Activated naive CD8-positive, alpha-beta T cell treated with anti-CD3 and anti-CD28 coated beads, Interleukin-2, amount 50 U/mL, for 24 hours (primary cell): ENCODE data around the gene PITPNM3.
A peak's percentile ranks its signal among the peaks of the same experiment; 100 is the strongest.
"Not testable (repeated sequence)": the region's sequence is repeated elsewhere in the genome, so short reads cannot be mapped to it uniquely, and the experiment has no call there.

ENCODE experiments used
- ATAC-seq: fragments of 150-1000 bp; cut with Tn5 transposase; one replicate; pipeline ENCODE4 v1.10.0; 2021
- DNase-seq: peaks from one replicate; pipeline ENCODE4 v3.0.0; 2021
- H3K27ac Mint-ChIP-seq: one replicate; pipeline ENCODE4 v1.8.0; 2021; ENCODE audit warnings: mild to moderate bottlenecking, mixed read lengths
- H3K27me3 Mint-ChIP-seq: one replicate; pipeline ENCODE4 v1.8.0; 2021; ENCODE audit warnings: mixed read lengths
- H3K36me3 Mint-ChIP-seq: one replicate; pipeline ENCODE4 v1.8.0; 2021; ENCODE audit warnings: low read depth, mixed read lengths
- H3K4me1 Mint-ChIP-seq: one replicate; pipeline ENCODE4 v1.8.0; 2021; ENCODE audit warnings: mixed read lengths
- H3K4me3 Mint-ChIP-seq: one replicate; pipeline ENCODE4 v1.8.0; 2021; ENCODE audit warnings: mild to moderate bottlenecking, moderate library complexity, mixed read lengths
- H3K9me3 Mint-ChIP-seq: one replicate; pipeline ENCODE4 v1.8.0; 2021; ENCODE audit warnings: mixed read lengths

Gene PITPNM3

DNA sequence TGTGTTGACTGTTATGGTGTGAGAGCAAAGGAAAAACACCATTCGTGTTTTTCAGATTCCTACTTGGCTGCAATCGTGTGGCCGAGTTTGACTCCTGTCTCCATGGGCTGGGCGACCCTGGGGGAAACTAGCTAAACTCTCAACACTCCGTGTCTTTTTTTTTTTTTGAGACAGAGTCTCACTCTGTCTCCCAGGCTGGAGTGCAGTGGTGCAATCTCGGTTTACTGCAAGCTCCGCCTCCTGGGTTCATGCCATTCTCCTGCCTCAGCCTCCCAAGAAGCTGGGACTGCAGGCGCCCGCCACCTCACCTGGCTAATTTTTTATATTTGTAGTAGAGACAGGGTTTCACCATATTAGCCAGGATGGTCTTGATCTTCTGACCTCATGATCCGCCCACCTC is 73.6 kb downstream of the PITPNM3 start:
- H3K9me3 Mint-ChIP-seq, H3K4me3 Mint-ChIP-seq, H3K4me1 Mint-ChIP-seq, H3K36me3 Mint-ChIP-seq, ATAC-seq, H3K27ac Mint-ChIP-seq, H3K27me3 Mint-ChIP-seq, DNase-seq: not testable (repeated sequence)

DNA sequence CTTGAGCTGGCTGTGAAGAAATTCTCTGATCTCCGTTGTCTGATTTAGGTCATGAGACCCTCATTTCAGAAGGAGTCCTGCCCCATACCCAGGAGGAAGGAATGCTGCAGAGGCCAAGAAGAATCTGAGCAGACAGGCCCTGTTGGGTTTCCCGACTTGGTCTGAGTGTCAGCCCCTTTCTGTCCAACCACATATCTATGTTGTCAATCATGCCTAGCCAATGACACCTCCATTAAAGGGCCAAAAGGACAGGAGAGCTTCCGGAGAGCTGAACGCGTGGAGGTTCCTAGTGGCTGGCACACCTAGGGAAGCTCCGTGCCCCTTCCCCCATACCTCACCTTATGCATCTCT is 74.3 kb downstream of the PITPNM3 start:
- no peak for DNase-seq
- Mint-ChIP-seq H3K36me3 (no peaks in the 10 kb centered on the region), H3K9me3 (no peaks in the 10 kb centered on the region), H3K4me3 (no peak overlapping the region), H3K27ac (no peak overlapping the region), H3K27me3 (peaks cover 2% of the 10 kb centered on the region), H3K4me1 (no peaks in the 10 kb centered on the region)
- ATAC-seq = no peak

DNA sequence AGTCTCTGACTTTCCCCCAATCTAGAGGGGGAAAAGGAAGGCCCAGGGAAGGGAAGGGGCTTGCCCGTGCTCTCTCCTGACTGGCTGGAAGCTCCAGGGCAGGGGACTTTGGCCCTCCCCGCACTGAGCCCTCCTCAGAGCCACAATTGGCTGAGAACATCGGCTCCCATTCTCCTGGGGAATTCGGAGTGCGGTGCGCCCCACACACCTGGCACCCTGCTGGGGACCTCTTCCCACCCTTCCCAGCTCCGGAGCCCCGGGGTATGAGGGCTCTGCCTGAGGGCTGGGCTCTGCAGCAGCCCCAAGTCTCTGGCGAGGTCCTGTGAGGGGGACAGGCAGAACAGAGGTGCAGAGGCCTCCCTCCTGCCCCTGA is 76.1 kb downstream of the PITPNM3 start:
- Mint-ChIP-seq H3K4me1 (no peaks in the 10 kb centered on the region), H3K4me3 (no peak overlapping the region)

DNA sequence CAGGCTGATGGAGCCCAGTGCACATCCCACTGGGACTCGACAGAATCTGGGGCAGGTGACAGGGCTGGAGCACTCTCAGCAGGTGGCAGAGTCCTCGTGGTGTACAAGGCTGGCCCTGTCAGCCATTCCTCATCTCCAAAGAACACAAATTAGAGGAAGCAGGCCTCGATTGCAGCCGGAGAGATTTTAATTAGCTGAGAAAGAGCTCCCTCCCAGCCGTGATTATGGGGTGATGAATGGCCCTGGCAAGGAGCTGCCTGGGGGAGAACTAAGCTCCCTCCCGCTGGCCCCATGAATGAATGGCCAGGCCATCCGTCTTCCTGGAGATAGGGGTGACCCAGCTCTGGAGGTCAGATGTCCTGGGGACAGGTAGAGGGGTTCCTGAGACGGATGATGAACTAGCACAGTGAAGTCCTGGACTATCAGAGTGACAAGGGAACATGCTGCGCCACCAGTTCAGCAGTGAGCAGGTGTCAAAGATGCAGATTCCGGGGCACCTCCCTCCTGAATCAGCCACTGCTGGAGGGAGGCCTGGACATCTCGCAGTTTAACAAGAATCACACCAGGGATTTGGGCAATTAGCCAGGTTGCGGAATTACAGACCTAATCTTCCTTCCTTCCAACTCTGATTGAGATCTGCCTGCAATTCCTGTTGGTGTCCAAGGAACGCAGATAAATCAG is 76.6 kb downstream of the PITPNM3 start:
- Mint-ChIP-seq H3K36me3 (no peaks in the 10 kb centered on the region), H3K4me1 (no peaks in the 10 kb centered on the region), H3K27ac (no peak overlapping the region), H3K9me3 (no peaks in the 10 kb centered on the region), H3K27me3 (no peaks in the 10 kb centered on the region), H3K4me3 (no peak overlapping the region)
- ATAC-seq (no peak), DNase-seq (no peak)

More for the DNA sequence above, 76.1 kb downstream of the PITPNM3 start:
- DNase-seq = no peak
- Mint-ChIP-seq H3K27ac (no peak overlapping the region), H3K36me3 (no peaks in the 10 kb centered on the region), H3K9me3 (no peaks in the 10 kb centered on the region), H3K27me3 (peaks cover 2% of the 10 kb centered on the region)
- ATAC-seq = no peak

DNA sequence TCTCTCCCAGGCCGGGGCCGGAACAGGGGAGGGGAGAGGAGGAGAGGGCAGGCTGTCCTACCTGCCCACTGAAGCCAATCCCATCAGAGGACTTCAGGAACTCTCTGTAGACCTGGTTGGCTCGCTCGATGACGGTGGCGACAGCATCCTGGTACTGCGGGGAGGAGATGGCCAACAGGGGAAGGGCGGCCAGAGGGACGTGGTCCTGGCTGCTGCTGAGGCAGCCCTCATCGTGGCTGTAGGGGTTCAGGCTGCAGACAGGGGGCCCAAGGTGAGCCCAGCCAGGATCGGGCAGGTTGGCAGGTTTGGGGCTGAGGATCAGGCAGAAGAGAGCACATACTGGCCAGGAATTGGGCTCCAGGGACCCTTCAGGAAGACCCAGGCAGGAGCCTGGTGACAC is 77.9 kb downstream of the PITPNM3 start:
- no peak overlapping the region for H3K4me3 Mint-ChIP-seq
- no peaks in the 10 kb centered on the region for H3K27me3 Mint-ChIP-seq
- no peaks in the 10 kb centered on the region for H3K9me3 Mint-ChIP-seq

DNA sequence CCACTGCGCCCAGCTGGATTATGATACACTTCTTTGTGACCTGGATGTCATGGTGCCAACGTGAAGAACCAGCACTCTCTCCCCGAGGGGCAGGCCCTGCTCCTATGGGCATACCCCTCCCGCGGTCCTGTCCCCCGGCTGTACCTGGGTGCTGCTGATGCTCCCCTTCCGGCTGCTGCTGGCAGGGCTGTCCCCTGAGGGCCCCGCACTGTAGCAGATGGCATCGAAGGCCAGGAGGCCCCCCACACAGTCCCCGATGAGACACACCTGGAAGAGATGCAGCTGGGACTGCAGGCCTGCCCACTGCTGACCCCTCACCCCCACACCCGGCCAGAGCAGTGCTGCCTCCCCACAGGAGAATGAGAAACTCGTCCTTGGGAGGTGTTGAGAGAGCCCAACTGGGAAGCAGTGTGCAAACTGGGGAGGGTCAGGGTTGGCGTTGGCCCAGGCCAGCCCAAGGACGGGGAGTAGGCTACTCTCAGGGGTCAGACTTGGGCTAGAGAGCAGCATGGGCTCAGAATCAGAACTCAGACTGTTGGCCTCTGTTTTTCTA is 78.4 kb downstream of the PITPNM3 start:
- H3K36me3 Mint-ChIP-seq = no peaks in the 10 kb centered on the region

More for the DNA sequence above, 77.9 kb downstream of the PITPNM3 start:
- DNase-seq (no peak), ATAC-seq (no peak)
- Mint-ChIP-seq H3K27ac (no peak overlapping the region), H3K4me1 (no peaks in the 10 kb centered on the region), H3K36me3 (no peaks in the 10 kb centered on the region)

DNA sequence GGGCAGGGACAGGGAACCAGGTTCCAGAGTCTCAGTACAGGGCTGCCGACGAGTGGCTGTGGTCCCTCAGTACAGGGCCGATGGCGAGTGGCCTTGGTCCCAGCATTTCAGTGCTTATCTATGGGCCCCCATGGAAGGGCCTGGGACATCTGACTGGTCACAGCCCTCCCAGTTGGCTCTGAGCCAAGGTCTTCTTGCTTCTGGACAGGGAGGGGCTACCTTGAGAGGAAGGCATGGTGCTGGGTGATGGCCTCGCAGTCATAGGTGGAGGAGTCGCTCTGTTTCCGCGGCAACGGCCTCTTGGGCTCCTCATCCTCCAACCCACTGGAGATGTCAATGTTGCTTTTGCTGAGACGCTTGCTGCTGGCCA is 79.6 kb downstream of the PITPNM3 start:
- H3K27me3 Mint-ChIP-seq = peaks cover 2% of the 10 kb centered on the region
- no peak overlapping the region for H3K4me3 Mint-ChIP-seq
- DNase-seq = no peak
- no peaks in the 10 kb centered on the region for H3K4me1 Mint-ChIP-seq
- no peak overlapping the region for H3K27ac Mint-ChIP-seq
- no peak for ATAC-seq
- H3K36me3 Mint-ChIP-seq = no peaks in the 10 kb centered on the region
- no peaks in the 10 kb centered on the region for H3K9me3 Mint-ChIP-seq

More for the DNA sequence above, 78.4 kb downstream of the PITPNM3 start:
- no peak for DNase-seq
- H3K27ac Mint-ChIP-seq = no peak overlapping the region
- H3K4me3 Mint-ChIP-seq = no peak overlapping the region
- H3K9me3 Mint-ChIP-seq = no peaks in the 10 kb centered on the region
- no peak for ATAC-seq
- H3K27me3 Mint-ChIP-seq = peaks cover 2% of the 10 kb centered on the region
- H3K4me1 Mint-ChIP-seq = no peaks in the 10 kb centered on the region

DNA sequence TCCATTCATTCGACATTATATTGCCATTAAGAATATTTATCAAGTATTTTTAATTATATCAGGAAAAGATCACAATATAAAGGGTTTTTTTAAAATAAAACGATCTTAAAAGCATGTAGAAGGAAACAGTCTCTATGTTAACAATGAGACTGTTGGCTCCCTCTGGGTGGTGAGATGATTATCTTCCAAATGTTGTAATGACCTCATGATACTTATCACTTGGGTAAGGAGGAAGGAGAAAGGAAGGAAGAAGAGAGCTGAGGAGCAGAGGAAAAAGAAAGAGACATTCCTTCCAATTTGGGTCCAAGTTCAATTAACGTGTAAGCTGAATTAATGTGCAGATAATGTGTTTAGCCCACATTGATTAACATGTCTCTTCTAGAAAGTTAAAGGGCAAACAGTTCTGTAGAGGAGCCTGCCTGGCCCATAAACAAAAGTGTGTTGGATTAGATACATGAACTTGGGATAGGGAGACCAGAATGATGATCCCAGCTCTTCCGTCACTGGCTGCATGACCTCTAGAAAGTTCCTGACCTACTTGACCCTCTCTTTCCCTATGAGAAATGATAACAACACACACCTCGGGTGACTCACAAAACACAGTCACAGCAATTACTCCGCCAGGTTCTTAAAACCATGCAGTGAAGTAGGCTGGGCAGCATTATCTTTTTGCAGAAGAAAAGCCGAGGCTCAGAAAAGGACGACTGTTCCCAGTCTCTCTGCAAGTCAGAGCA is 80.1 kb downstream of the PITPNM3 start:
- H3K36me3 Mint-ChIP-seq = no peaks in the 10 kb centered on the region
- no peak overlapping the region for H3K4me3 Mint-ChIP-seq
- peaks cover 2% of the 10 kb centered on the region for H3K27me3 Mint-ChIP-seq
- no peaks in the 10 kb centered on the region for H3K4me1 Mint-ChIP-seq
- H3K9me3 Mint-ChIP-seq = no peaks in the 10 kb centered on the region
- no peak overlapping the region for H3K27ac Mint-ChIP-seq
- DNase-seq = no peak
- ATAC-seq = no peak

DNA sequence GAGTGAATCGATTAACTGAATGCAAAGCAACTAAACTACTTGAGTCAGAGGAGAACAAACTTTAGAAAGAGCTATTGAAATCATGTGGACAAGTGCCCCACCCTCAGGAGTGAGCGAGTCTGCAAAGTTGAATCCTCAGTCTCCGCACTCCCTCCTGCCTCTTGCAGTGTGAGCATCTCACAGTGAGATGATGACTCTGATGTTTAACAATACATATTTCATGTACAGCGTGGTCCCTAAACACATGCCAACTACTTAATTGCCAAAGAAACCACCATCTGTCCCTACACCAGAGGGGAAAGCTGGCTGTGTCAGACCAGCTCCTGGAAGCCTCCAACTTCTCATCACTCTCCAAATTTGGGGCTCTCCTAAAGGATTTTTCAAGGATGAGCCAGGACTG is 80.9 kb downstream of the PITPNM3 start:
- DNase-seq (no peak), ATAC-seq (no peak)
- Mint-ChIP-seq H3K4me3 (no peak overlapping the region), H3K4me1 (no peaks in the 10 kb centered on the region), H3K9me3 (no peaks in the 10 kb centered on the region), H3K27ac (no peak overlapping the region), H3K27me3 (peaks cover 2% of the 10 kb centered on the region), H3K36me3 (no peaks in the 10 kb centered on the region)

DNA sequence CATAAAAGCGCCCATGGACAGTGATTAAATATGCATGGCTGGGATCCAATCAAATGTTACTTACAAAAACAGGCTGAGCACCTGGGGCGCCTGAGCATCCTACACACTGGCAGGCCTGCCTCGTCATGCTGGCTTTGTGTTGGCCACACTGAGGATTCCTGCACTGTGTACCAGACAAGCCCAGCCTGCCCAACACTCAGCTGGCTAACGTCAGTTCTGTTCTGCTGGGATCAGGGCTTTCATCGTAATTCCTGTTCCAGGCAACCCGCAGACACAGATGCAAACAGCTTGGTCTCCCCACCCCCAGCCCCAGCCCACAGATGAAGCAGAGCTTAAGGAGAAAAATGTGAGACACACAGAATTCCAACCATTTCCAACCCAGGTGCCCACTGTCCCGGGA is 81.4 kb downstream of the PITPNM3 start:
- no peak overlapping the region for H3K4me3 Mint-ChIP-seq

DNA sequence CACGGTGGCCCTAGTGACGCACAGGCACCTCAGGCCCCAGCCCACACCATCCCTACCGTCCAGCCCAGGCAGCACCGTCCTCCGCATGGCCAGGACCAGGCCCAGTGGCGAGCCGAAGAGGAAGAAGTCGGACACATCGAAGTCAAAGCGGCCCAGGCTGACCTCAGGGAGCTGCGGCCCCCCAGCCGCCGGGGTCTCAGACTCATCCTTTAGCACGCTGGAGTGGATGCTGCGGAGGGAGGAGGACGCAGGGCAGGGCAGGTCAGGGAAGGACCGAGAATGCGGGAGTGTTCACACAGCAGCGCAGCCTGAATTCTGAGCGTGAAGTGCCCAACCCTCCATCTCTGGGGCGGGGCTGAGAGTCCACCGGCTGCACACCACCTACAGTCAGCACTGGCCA is 82.0 kb downstream of the PITPNM3 start:
- H3K27me3 Mint-ChIP-seq = peaks cover 2% of the 10 kb centered on the region
- H3K9me3 Mint-ChIP-seq = no peaks in the 10 kb centered on the region
- ATAC-seq (no peak), DNase-seq (no peak)
- H3K4me3 Mint-ChIP-seq = no peak overlapping the region
- H3K36me3 Mint-ChIP-seq = no peaks in the 10 kb centered on the region
- no peaks in the 10 kb centered on the region for H3K4me1 Mint-ChIP-seq
- H3K27ac Mint-ChIP-seq = no peak overlapping the region

More for the DNA sequence above, 81.4 kb downstream of the PITPNM3 start:
- no peak for ATAC-seq
- Mint-ChIP-seq H3K4me1 (no peaks in the 10 kb centered on the region), H3K27me3 (peaks cover 2% of the 10 kb centered on the region), H3K27ac (no peak overlapping the region), H3K9me3 (no peaks in the 10 kb centered on the region), H3K36me3 (no peaks in the 10 kb centered on the region)
- DNase-seq = no peak

DNA sequence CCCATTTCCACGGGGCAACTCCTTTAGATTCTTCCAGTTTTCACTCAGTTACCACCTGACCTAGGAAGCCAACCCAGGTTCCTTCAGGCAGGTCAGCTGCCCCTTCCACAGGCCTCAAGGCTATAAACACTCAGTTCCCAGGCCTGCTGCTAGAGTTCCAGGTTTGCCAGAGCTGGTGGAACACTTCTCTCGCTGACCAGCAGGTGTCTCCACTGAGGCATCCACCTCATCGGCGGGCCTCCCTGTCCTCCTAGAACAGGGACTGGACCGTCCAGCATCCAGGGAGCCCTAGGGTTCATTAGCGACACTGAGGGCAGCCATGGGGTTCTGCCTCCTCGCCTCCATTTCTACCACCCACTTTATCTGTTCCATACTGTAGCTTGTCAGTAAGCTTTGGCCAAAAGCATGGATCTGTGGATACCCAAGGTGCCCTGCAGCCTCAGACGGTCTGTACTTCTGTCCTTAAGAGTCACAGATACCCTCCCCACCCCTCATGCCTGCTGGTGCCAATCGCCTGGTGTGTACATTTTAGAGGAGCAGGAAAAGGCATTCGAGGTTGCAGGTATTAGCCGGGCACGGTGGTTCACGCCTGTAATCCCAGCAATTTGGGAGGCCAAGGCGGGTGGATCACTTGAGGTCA is 83.1 kb downstream of the PITPNM3 start:
- Mint-ChIP-seq H3K9me3 (no peaks in the 10 kb centered on the region), H3K36me3 (no peaks in the 10 kb centered on the region), H3K27me3 (peaks cover 2% of the 10 kb centered on the region), H3K4me1 (no peaks in the 10 kb centered on the region), H3K27ac (no peak overlapping the region), H3K4me3 (no peak overlapping the region)
- peak; percentile 62 for ATAC-seq
- peak; percentile 78 for DNase-seq

DNA sequence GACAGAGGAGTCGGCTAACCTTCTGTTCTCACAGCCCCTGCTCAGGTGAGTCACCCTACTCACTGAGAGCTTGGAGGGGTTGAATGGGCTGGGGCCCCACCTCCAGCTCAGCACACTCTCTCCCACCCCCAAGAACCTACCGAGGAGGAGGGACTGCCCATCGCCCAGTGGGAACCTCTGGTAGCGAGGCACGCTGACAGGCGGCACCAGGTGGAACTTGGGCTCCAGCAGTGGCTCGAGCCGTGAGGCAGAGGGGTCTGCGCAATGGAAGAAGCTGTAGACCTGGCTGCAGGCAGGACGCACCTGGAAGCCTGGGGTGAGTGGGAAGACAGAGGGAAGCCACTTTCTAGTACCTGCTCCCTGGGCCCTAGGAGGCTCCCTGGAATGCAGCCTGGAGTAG is 83.8 kb downstream of the PITPNM3 start:
- Mint-ChIP-seq H3K4me3 (no peak overlapping the region), H3K27ac (no peak overlapping the region)
- ATAC-seq = no peak

DNA sequence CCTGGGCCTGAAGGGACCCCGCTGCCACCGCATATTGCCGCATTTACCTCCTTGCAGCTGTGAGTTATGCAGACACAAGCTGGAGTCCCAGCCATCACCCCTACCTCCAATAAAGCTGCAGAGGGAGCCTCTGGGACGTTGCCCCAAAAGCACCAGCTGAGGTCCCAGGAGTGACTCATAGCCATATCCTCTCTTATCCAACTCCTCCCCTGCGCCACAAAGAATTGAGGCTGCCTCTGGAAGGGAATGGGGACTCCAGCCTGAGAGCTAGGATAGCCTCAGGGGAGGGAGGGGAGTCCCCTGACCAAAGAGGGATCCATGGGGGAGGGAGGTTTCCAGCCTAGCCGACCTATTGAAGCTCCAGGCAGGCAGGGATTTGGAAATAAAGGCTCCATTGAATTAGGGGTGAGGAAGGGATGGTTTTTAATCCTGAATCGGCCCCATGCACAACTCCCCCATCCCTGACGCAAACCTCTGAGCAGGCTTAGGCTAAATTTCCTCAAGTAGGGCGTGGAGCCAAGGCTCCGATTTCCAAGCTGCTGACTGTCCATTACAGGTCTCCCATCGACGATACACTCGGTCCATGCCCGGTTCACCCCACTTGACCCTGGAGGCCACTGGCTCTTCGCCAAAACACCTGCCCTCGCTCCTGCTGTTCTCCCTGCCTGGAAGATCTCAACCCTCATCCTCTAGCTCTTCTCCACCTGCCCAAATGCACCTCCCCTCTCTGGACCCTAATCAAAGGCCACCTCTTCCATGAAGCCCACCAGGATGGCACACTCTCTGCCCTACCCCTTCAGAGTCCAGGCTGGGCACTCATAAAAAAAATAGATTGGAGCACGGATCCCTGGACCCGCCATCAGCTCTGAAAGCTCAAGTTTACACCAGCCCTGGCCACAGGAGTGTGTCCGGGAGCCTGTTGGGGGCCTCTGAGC is 84.6 kb downstream of the PITPNM3 start:
- ATAC-seq = no peak
- DNase-seq = no peak
- no peak overlapping the region for H3K4me3 Mint-ChIP-seq
- peaks cover 2% of the 10 kb centered on the region for H3K27me3 Mint-ChIP-seq
- no peaks in the 10 kb centered on the region for H3K4me1 Mint-ChIP-seq
- no peaks in the 10 kb centered on the region for H3K36me3 Mint-ChIP-seq
- H3K9me3 Mint-ChIP-seq = no peaks in the 10 kb centered on the region
- no peak overlapping the region for H3K27ac Mint-ChIP-seq

More for the DNA sequence above, 83.8 kb downstream of the PITPNM3 start:
- Mint-ChIP-seq H3K27me3 (peaks cover 2% of the 10 kb centered on the region), H3K9me3 (no peaks in the 10 kb centered on the region), H3K36me3 (no peaks in the 10 kb centered on the region), H3K4me1 (no peaks in the 10 kb centered on the region)
- DNase-seq = no peak
